ENCODE results near the gene ZNF43.
"Not testable (repeated sequence)": the region's sequence is repeated elsewhere in the genome, so short reads cannot be mapped to it uniquely, and the experiment has no call there.

Gene ZNF43

DNA sequence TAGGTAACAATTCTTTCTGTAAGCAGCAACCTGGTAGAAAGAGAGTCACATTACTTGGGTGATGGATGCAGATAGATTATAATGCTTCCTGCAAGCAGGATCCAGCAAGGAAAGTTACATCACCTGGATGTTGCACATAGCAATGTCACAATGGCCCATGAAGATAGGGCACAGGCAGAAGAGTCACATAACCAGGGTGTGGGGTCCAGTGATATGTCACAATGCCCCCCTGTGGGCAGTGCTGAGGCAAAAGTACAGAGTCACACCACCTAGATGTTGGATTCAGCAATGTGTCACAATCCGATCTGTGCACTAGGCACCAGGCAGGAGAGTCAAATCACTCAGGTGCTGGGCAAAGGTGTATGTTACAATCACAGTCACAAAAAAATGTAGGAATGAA is 4.0 kb upstream of the ZNF43 start:
- TF ChIP-seq, protein P1, sequence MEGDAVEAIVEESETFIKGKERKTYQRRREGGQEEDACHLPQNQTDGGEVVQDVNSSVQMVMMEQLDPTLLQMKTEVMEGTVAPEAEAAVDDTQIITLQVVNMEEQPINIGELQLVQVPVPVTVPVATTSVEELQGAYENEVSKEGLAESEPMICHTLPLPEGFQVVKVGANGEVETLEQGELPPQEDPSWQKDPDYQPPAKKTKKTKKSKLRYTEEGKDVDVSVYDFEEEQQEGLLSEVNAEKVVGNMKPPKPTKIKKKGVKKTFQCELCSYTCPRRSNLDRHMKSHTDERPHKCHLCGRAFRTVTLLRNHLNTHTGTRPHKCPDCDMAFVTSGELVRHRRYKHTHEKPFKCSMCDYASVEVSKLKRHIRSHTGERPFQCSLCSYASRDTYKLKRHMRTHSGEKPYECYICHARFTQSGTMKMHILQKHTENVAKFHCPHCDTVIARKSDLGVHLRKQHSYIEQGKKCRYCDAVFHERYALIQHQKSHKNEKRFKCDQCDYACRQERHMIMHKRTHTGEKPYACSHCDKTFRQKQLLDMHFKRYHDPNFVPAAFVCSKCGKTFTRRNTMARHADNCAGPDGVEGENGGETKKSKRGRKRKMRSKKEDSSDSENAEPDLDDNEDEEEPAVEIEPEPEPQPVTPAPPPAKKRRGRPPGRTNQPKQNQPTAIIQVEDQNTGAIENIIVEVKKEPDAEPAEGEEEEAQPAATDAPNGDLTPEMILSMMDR (IDR thresholded peaks at IDR 0.05; ENCODE audit: borderline replicate concordance, insufficient read depth, low read depth, low read length) = no peak
- H3K4me3 ChIP-seq (ENCODE audit: low read depth, low read length) = no peak overlapping the region

DNA sequence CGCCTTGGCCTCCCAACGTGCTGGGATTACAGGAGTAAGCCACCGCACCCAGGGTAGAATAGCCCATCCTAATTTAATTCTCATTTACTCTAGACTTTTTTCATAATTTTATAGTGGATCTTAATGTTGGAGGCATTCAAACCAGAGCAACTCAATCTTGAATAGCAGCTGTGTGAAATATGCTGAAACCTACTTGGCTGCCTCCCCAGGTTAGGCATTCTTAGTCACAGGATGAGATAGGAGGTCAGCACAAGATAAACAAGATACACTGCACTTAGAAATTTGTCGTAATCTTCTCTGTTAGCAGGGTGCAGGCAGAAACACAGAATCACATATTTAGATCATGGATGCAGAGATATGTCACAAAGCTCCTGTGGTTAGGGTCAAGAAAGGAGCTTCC is 2.7 kb upstream of the ZNF43 start:
- TF ChIP-seq, protein P1 (IDR thresholded peaks at IDR 0.05; ENCODE audit: borderline replicate concordance, insufficient read depth, low read depth, low read length) = no peak
- H3K4me3 ChIP-seq (ENCODE audit: low read depth, low read length) = no peak overlapping the region

DNA sequence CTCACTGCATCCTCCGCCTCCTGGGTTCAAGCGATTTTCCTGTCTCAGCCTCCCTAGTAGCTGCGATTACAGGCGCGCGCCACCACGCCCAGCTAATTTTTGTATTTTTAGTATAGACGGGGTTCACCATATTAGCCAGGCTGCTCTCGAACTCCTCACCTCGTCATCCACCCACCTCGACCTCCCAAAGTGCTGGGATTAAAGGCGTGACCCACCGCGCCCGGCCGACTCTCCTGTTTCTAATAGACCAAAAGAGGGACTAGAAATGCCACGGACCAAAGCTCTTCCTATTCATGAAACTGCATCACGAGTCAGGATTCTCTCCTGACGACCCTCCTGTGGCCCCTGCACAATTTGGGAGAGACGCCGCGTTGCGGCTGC is 563 bp downstream of the ZNF43 start:
- peak overlapping the region; percentile 58 for H3K4me3 ChIP-seq (ENCODE audit: low read depth, low read length)
- TF ChIP-seq, protein P1 (IDR thresholded peaks at IDR 0.05; ENCODE audit: borderline replicate concordance, insufficient read depth, low read depth, low read length) = no peak

DNA sequence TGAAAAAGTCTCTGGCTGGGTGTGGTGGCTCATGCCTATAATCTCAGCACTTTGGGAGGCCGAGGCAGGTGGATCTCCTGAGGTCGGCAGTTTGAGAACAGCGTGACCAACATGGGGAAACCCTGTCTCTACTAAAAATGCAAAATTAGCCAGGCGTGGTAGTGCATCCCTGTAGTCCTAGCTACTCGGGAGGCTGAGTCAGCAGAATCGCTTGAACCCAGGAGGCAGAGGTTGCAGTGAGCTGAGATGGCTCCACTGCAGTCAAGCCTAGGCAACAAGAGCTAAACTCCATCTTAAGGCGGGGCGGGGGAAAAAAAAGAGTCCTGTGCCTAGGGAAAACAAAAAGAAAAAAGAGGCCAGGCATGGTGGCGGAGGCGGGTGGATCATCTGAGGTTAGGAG is 2.2 kb downstream of the ZNF43 start:
- no peak overlapping the region for H3K4me3 ChIP-seq (ENCODE audit: low read depth, low read length)
- TF ChIP-seq, protein P1 (IDR thresholded peaks at IDR 0.05; ENCODE audit: borderline replicate concordance, insufficient read depth, low read depth, low read length) = no peak

DNA sequence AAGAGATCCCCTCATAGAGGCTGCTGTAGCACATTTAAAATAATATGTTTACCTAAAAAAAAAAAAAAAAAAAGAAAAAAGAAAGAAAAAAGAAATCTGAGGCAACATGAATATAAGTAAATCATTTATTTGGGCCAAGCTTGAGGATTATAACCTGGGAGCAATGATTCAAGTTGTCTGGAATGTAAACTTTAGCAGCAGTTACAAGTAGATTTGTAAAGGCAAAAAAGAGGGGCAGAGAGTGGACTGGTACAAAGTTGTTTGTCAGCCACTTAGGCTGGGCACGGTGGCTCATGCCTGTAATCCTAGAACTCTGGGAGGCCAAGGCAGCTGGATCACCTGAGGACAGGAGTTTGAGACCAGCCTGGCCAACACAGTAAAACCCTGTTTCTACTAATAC is 11.3 kb downstream of the ZNF43 start:
- no peak overlapping the region for H3K4me3 ChIP-seq (ENCODE audit: low read depth, low read length)
- TF ChIP-seq, protein P1 (IDR thresholded peaks at IDR 0.05; ENCODE audit: borderline replicate concordance, insufficient read depth, low read depth, low read length) = no peak

DNA sequence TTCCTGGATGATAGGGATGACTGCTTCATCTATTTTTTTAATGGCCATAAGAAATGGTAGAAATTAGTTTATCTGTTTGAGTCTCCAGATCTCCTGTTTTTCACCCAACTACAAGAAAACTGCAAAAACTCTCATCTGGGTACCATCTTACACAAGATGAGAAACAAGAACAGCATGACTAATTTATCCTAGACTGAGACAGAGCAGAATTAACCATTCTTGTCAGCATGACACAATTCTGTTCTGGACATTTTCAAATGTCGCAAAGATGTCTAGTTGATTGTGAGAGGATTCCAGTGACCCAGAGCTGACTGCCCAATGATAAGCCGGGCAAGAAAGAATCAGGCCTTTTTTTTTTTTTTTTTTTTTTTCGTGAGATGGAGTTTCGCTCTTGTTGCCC is 12.8 kb downstream of the ZNF43 start:
- no peak overlapping the region for H3K4me3 ChIP-seq (ENCODE audit: low read depth, low read length)
- TF ChIP-seq, protein P1 (IDR thresholded peaks at IDR 0.05; ENCODE audit: borderline replicate concordance, insufficient read depth, low read depth, low read length) = no peak

DNA sequence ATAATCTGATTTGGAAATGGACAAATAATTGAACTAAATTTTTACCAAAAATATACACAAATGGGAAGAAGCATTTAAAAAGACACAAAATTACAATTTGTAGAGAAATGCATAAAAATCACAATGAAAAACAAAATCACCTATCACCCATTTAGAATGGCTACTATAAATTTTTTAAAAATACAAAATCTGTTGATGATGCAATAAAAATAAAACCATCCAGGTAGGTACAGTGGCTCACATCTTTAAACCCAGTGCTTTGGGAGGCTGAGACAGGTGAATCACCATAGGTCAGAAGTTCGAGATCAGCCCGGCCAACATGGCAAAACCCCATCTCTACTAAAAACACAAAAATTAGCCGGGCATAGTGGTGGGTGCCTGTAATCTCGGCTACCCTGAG is 23.5 kb downstream of the ZNF43 start:
- TF ChIP-seq, protein P1 (IDR thresholded peaks at IDR 0.05; ENCODE audit: borderline replicate concordance, insufficient read depth, low read depth, low read length) = no peak
- no peak overlapping the region for H3K4me3 ChIP-seq (ENCODE audit: low read depth, low read length)

DNA sequence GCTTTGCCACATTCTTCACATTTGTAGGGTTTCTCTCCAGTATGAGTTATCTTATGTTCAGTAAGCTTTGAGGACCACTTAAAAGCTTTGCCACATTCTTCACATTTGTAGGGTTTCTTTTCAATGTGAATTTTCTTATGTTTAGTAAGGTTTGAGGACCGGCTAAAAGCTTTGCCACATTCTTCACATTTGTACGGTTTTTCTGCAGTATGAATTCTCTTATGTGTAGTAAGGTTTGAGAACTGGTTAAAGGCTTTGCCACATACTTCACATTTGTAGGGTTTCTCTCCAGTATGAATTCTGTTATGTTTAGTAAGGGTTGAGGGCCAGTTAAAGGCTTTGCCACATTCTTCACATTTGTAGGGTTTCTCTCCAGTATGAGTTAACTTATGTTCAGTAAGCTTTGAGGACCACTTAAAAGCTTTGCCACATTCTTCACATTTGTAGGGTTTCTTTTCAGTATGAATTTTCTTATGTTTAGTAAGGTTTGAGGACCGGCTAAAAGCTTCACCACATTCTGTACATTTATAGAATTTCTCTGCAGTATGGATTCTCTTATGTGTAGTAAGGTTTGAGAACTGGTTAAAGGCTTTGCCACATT is 27.5 kb downstream of the ZNF43 start:
- not testable (repeated sequence) for H3K4me3 ChIP-seq (ENCODE audit: low read depth, low read length)

Measured in GM12875 (cell line).